Transverse colon (tissue), 4 donors: ENCODE results near the gene LHX8. TPM values are rescaled to one million over a fixed set of nuclear protein-coding genes. Genes with fewer than 3 reads are reported as not detected.

Source experiments
- DNase-seq: peaks from one replicate; pipeline ENCODE4 v3.0.0-alpha.2; 2019
- H3K27ac ChIP-seq, 4 donors: fragments of 200-600 bp; sonication (generic); 2 replicates each; pipeline ENCODE4 v1.5.1; 2016 to 2018; ENCODE audit warnings: inconsistent platforms in 4 of 4
- H3K27me3 ChIP-seq: fragments of 200-600 bp; sonication (generic); 2 replicates; pipeline ENCODE4 v1.5.1; 2017; ENCODE audit warnings: inconsistent platforms
- H3K36me3 ChIP-seq, 4 donors: fragments of 200-600 bp; sonication (generic); 2 replicates each; pipeline ENCODE4 v1.5.1; 2017 to 2019; ENCODE audit warnings: inconsistent platforms in 4 of 4
- H3K4me1 ChIP-seq, 4 donors: fragments of 200-600 bp; sonication (generic); 2 replicates each; pipeline ENCODE4 v1.5.1; 2017 to 2020; ENCODE audit warnings: inconsistent platforms in 4 of 4
- H3K4me3 ChIP-seq, 4 donors: fragments of 200-600 bp; sonication (generic); 1 replicate in 1 of 4; 2 replicates in 3 of 4; pipeline versions ENCODE4 v1.5.1 to v1.6.1; 2017 to 2019; ENCODE audit warnings: inconsistent platforms in 4 of 4
- H3K9me3 ChIP-seq, 2 donors: fragments of 200-600 bp; sonication (generic); 2 replicates each; pipeline ENCODE4 v1.5.1; 2017 to 2019; ENCODE audit warnings: inconsistent platforms in 2 of 2
- CTCF ChIP-seq, 5 experiments: fragments of 200-600 bp in 3 of 5; fragments of 450-650 bp in 2 of 5; sonication (generic) in 3 of 5; IDR thresholded peaks; 1 replicate in 2 of 5; 2 replicates in 3 of 5; pipeline ENCODE4 v1.5.1; 2016 to 2017; ENCODE audit warnings: antibody characterized with exemption in 5 of 5, inconsistent platforms in 3 of 5, mild to moderate bottlenecking in 2 of 5, moderate library complexity in 1 of 5
- EP300 ChIP-seq: sonication (generic); formaldehyde crosslinking; IDR thresholded peaks from one replicate; pipeline ENCODE4 v1.6.1; 2017; ENCODE audit warnings: antibody characterized with exemption, low read depth
- POLR2A ChIP-seq: fragments of 450-650 bp; IDR thresholded peaks from one replicate; pipeline ENCODE4 v1.6.1; 2016; ENCODE audit warnings: antibody characterized with exemption, mild to moderate bottlenecking, moderate library complexity
- POLR2AphosphoS5 ChIP-seq, 3 donors: sonication (generic); formaldehyde crosslinking; IDR thresholded peaks; one replicate each; pipeline ENCODE4 v1.6.1; 2016; ENCODE audit warnings: antibody characterized with exemption in 3 of 3
- WGBS, 2 donors: methylation state at CpG; one replicate each; pipeline ENCODE4 v1.1.5; 2018; ENCODE audit warnings: low coverage in 1 of 2; 5-methylcytosine and 5-hydroxymethylcytosine counted together
- in situ Hi-C, 4 donors: fragments of 200-750 bp; cut with MboI; loops; one replicate each; pipeline versions ENCODE4 v1.15.0 to v1.15.1; 2017; ENCODE audit warnings: low sequenced_read_pairs in 3 of 4, low pct_ligation_motif_present in 1 of 4, low pct_unique_long_range_greater_than_20kb in 1 of 4
- intact Hi-C: fragments of 100-400 bp; cut with DNase I; formaldehyde crosslinking; loops from one replicate; pipeline ENCODE4 v1.15.1; 2023; ENCODE audit warnings: low total_unique reads
- total RNA-seq, 4 donors: library from RNA; depleted of rRNA; stranded (reverse); fragments of >200 nt; gene quantifications; one replicate each; pipeline ENCODE4 v1.1.0, GENCODE V29; 2016

LHX8 gene
- total RNA-seq, 4 donors from 2014 or later, result not detected

- no peaks in the 10 kb centered on the region for H3K36me3 ChIP-seq
- in situ Hi-C loops, result no loop called here
- peaks cover 100% of the 10 kb centered on the region for H3K27me3 ChIP-seq
- TF ChIP-seq POLR2A (no peak), POLR2AphosphoS5 (IDR thresholded peaks at IDR 0.05) (no peak), CTCF (IDR thresholded peaks at IDR 0.05) (no peak), EP300 (no peak)
- no peak overlapping the region for H3K27ac ChIP-seq
- peaks cover 0 to 20% (median 9%) of the 10 kb centered on the region in 4 donors for H3K4me1 ChIP-seq
- no peaks in the 10 kb centered on the region for H3K9me3 ChIP-seq
- intact Hi-C loops, result no loop called here
- DNase-seq, result no peak
- WGBS, 2 donors, result 0 to 9% methylated on average over 5 to 51 of the region's 54 CpGs
- peak overlapping the region in 2 of 4 donors; percentile 19 to 40 for H3K4me3 ChIP-seq
Observed at GRCh38 chr1:75134647-75135572, 722 bp downstream of the LHX8 start.

GRCh38 chr1:75135573-75136194 is 1.5 kb downstream of the LHX8 start:
- no peak for DNase-seq
- intact Hi-C loops (no loop called here), in situ Hi-C loops (no loop called here)
- Histone ChIP-seq H3K36me3 (no peaks in the 10 kb centered on the region), H3K4me1 (peaks cover 0 to 20% (median 9%) of the 10 kb centered on the region in 4 donors), H3K27ac (no peak overlapping the region), H3K9me3 (no peaks in the 10 kb centered on the region), H3K27me3 (peaks cover 99% of the 10 kb centered on the region), H3K4me3 (peak overlapping the region in 2 of 4 donors; percentile 19 to 40)
- WGBS, 2 donors, result 6 to 7% methylated on average over 9 to 23 of the region's 23 CpGs
- TF ChIP-seq CTCF (IDR thresholded peaks at IDR 0.05) (no peak), POLR2AphosphoS5 (IDR thresholded peaks at IDR 0.05) (no peak), EP300 (no peak), POLR2A (no peak)

GRCh38 chr1:75136195-75136815 is 2.1 kb downstream of the LHX8 start:
- no peak for DNase-seq
- Histone ChIP-seq H3K27me3 (peaks cover 99% of the 10 kb centered on the region), H3K27ac (no peak overlapping the region), H3K4me3 (peak overlapping the region in 1 of 4 donors; percentile 25), H3K9me3 (no peaks in the 10 kb centered on the region), H3K4me1 (peaks cover 0 to 20% (median 9%) of the 10 kb centered on the region in 4 donors), H3K36me3 (no peaks in the 10 kb centered on the region)
- intact Hi-C loops, result no loop called here
- in situ Hi-C loops, result no loop called here
- 9 to 18% methylated on average over 6 to 36 of the region's 64 CpGs for WGBS, 2 donors
- TF ChIP-seq POLR2A (no peak), CTCF (IDR thresholded peaks at IDR 0.05) (no peak), EP300 (no peak), POLR2AphosphoS5 (IDR thresholded peaks at IDR 0.05) (no peak)
